ENCODE data around the gene ALG10.
"Not testable (repeated sequence)": the region's sequence is repeated elsewhere in the genome, so short reads cannot be mapped to it uniquely, and the experiment has no call there.

ALG10 gene

GRCh38 chr12:34046570-34046969 lies 24.3 kb downstream of the ALG10 start:
- H3K4me3 ChIP-seq (ENCODE audit: insufficient read depth, low read length, poor library complexity, severe bottlenecking), result no peak overlapping the region
- no peaks in the 10 kb centered on the region for H3F3A ChIP-seq (ENCODE audit: insufficient read depth)
- no peak overlapping the region for H2AFZ ChIP-seq (ENCODE audit: low read depth, low read length, severe bottlenecking)
- H4K20me1 ChIP-seq (ENCODE audit: low read depth, low read length), result no peaks in the 10 kb centered on the region
- H3K27me3 ChIP-seq (ENCODE audit: low read length), result no peaks in the 10 kb centered on the region
- no peak overlapping the region for H3K27ac ChIP-seq (ENCODE audit: low read depth, low read length)
- H3K9me3 ChIP-seq (ENCODE audit: insufficient read depth, low read length), result no peaks in the 10 kb centered on the region
- H3K4me2 ChIP-seq (ENCODE audit: low read depth, low read length, poor library complexity, severe bottlenecking), result no peak overlapping the region
- H3K36me3 ChIP-seq (ENCODE audit: low read length), result no peaks in the 10 kb centered on the region
- no peak overlapping the region for H3K9ac ChIP-seq (ENCODE audit: low read length)
- H3K9me2 ChIP-seq (replicated peaks; ENCODE audit: insufficient read depth, low read length), result no peaks in the 10 kb centered on the region
- TF ChIP-seq EZH2phosphoT487 (conservative IDR thresholded peaks at IDR 0.05; ENCODE audit: low read length) (no peak), CTCF (IDR thresholded peaks at IDR 0.05; ENCODE audit: insufficient read depth, low read length, poor library complexity, severe bottlenecking) (no peak)
- H3K79me2 ChIP-seq (ENCODE audit: insufficient read depth, low read length), result no peaks in the 10 kb centered on the region

- not testable (repeated sequence) for H3K9ac ChIP-seq (ENCODE audit: low read length)
Observed at GRCh38 chr12:34047855-34048254, 25.6 kb downstream of the ALG10 start.

GRCh38 chr12:34048714-34049113 lies 26.4 kb downstream of the ALG10 start:
- H3K36me3 ChIP-seq (ENCODE audit: low read length), result no peaks in the 10 kb centered on the region

More at GRCh38 chr12:34047855-34048254, 25.6 kb downstream of the ALG10 start:
- not testable (repeated sequence) for H3K9me3 ChIP-seq (ENCODE audit: insufficient read depth, low read length); H3F3A ChIP-seq (ENCODE audit: insufficient read depth); H3K79me2 ChIP-seq (ENCODE audit: insufficient read depth, low read length); H3K27ac ChIP-seq (ENCODE audit: low read depth, low read length); H3K4me2 ChIP-seq (ENCODE audit: low read depth, low read length, poor library complexity, severe bottlenecking); H3K36me3 ChIP-seq (ENCODE audit: low read length); H3K4me3 ChIP-seq (ENCODE audit: insufficient read depth, low read length, poor library complexity, severe bottlenecking); H3K27me3 ChIP-seq (ENCODE audit: low read length); H2AFZ ChIP-seq (ENCODE audit: low read depth, low read length, severe bottlenecking); H4K20me1 ChIP-seq (ENCODE audit: low read depth, low read length); H3K9me2 ChIP-seq (replicated peaks; ENCODE audit: insufficient read depth, low read length)

GRCh38 chr12:34051486-34051885 lies 29.2 kb downstream of the ALG10 start:
- no peaks in the 10 kb centered on the region for H3K9me2 ChIP-seq (replicated peaks; ENCODE audit: insufficient read depth, low read length)
- H3K9me3 ChIP-seq (ENCODE audit: insufficient read depth, low read length), result no peaks in the 10 kb centered on the region
- H3F3A ChIP-seq (ENCODE audit: insufficient read depth), result no peaks in the 10 kb centered on the region
- H3K36me3 ChIP-seq (ENCODE audit: low read length), result no peaks in the 10 kb centered on the region
- no peaks in the 10 kb centered on the region for H3K27me3 ChIP-seq (ENCODE audit: low read length)
- TF ChIP-seq CTCF (IDR thresholded peaks at IDR 0.05; ENCODE audit: insufficient read depth, low read length, poor library complexity, severe bottlenecking), result no peak
- TF ChIP-seq EZH2phosphoT487 (conservative IDR thresholded peaks at IDR 0.05; ENCODE audit: low read length), result no peak
- no peak overlapping the region for H3K27ac ChIP-seq (ENCODE audit: low read depth, low read length)
- H4K20me1 ChIP-seq (ENCODE audit: low read depth, low read length), result no peaks in the 10 kb centered on the region
- H3K4me2 ChIP-seq (ENCODE audit: low read depth, low read length, poor library complexity, severe bottlenecking), result no peak overlapping the region
- H3K4me3 ChIP-seq (ENCODE audit: insufficient read depth, low read length, poor library complexity, severe bottlenecking), result no peak overlapping the region
- H3K9ac ChIP-seq (ENCODE audit: low read length), result no peak overlapping the region
- no peaks in the 10 kb centered on the region for H3K79me2 ChIP-seq (ENCODE audit: insufficient read depth, low read length)
- no peak overlapping the region for H2AFZ ChIP-seq (ENCODE audit: low read depth, low read length, severe bottlenecking)

More at GRCh38 chr12:34048714-34049113, 26.4 kb downstream of the ALG10 start:
- Histone ChIP-seq H3K4me2 (ENCODE audit: low read depth, low read length, poor library complexity, severe bottlenecking) (no peak overlapping the region), H4K20me1 (ENCODE audit: low read depth, low read length) (no peaks in the 10 kb centered on the region), H2AFZ (ENCODE audit: low read depth, low read length, severe bottlenecking) (no peak overlapping the region), H3K79me2 (ENCODE audit: insufficient read depth, low read length) (no peaks in the 10 kb centered on the region), H3K9ac (ENCODE audit: low read length) (no peak overlapping the region), H3K9me2 (replicated peaks; ENCODE audit: insufficient read depth, low read length) (no peaks in the 10 kb centered on the region), H3K4me3 (ENCODE audit: insufficient read depth, low read length, poor library complexity, severe bottlenecking) (no peak overlapping the region), H3K27ac (ENCODE audit: low read depth, low read length) (no peak overlapping the region), H3F3A (ENCODE audit: insufficient read depth) (no peaks in the 10 kb centered on the region), H3K27me3 (ENCODE audit: low read length) (no peaks in the 10 kb centered on the region), H3K9me3 (ENCODE audit: insufficient read depth, low read length) (no peaks in the 10 kb centered on the region)
- TF ChIP-seq CTCF (IDR thresholded peaks at IDR 0.05; ENCODE audit: insufficient read depth, low read length, poor library complexity, severe bottlenecking) (no peak), EZH2phosphoT487 (conservative IDR thresholded peaks at IDR 0.05; ENCODE audit: low read length) (no peak)
